Panc1 (cell line): ENCODE results near the gene NDUFV2. TPM values are rescaled to one million over a fixed set of nuclear protein-coding genes. Genes with fewer than 3 reads are reported as not detected.

ENCODE experiments used
- ATAC-seq: fragments of 200-7000 bp; cut with Tn5 transposase; 2 replicates; pipeline ENCODE4 v1.9.1; 2020; ENCODE audit warnings: mild to moderate bottlenecking, moderate library complexity
- BruUV-seq: library from RNA; stranded (reverse); fragments of 400-500 nt; replicated peaks from 2 replicates; lab custom pipeline; 2021; lab: Mats Ljungman, UMichigan
- CTCF ChIA-PET: fragments of 300-600 bp; sonication (Branson Sonifier 250); formaldehyde crosslinking; loops from one replicate; lab custom pipeline; 2022; ENCODE audit warnings: antibody characterized with exemption; lab: Charles Lee
- POLR2A ChIA-PET: fragments of 300-600 bp; sonication (Branson Sonifier 250); formaldehyde crosslinking; loops from one replicate; lab custom pipeline; 2022; ENCODE audit warnings: antibody characterized with exemption; lab: Charles Lee
- DNase-seq: peaks from one replicate; pipeline ENCODE4 v3.0.0-alpha.2; 2010; ENCODE audit warnings: low read depth, low spot score
- H3K27ac ChIP-seq: 2 replicates; pipeline ENCODE4 v1.5.1; 2011; ENCODE audit warnings: mild to moderate bottlenecking, low read length, inconsistent platforms
- H3K27me3 ChIP-seq: fragments of 200-500 bp; sonication (Bioruptor generic); 2 replicates; pipeline ENCODE4 v1.6.0; 2014; ENCODE audit warnings: low read length, inconsistent platforms; ENCODE audit not compliant: control insufficient read depth, insufficient read depth
- H3K36me3 ChIP-seq: fragments of 200-500 bp; sonication (Bioruptor generic); 2 replicates; pipeline ENCODE4 v1.5.1; 2014; ENCODE audit warnings: inconsistent platforms, mild to moderate bottlenecking, low read length, moderate library complexity; ENCODE audit not compliant: control insufficient read depth, insufficient read depth
- H3K4me1 ChIP-seq: 2 replicates; pipeline ENCODE4 v1.5.1; 2011; ENCODE audit warnings: inconsistent platforms, mild to moderate bottlenecking, low read length, moderate library complexity; ENCODE audit not compliant: control insufficient read depth, insufficient read depth
- H3K4me3 ChIP-seq, 2 experiments: 2 replicates each; pipeline ENCODE4 v1.5.1; 2011 to 2012; ENCODE audit warnings: low read depth in 2 of 2, low read length in 2 of 2, mild to moderate bottlenecking in 2 of 2, inconsistent platforms in 1 of 2, moderate library complexity in 1 of 2
- H3K9me3 ChIP-seq: fragments of 200-500 bp; sonication (Bioruptor generic); 2 replicates; pipeline ENCODE4 v1.5.1; 2014; ENCODE audit warnings: low read depth, mild to moderate bottlenecking, inconsistent platforms, low read length, moderate library complexity; ENCODE audit not compliant: control insufficient read depth, insufficient read depth
- POLR2AphosphoS5 ChIP-seq: IDR thresholded peaks from 2 replicates; pipeline ENCODE4 v1.6.1; 2012; ENCODE audit warnings: mild to moderate bottlenecking, low read depth, low read length, moderate library complexity
- SIN3A ChIP-seq: IDR thresholded peaks from 2 replicates; pipeline ENCODE4 v1.6.1; 2012; ENCODE audit warnings: low read depth, mild to moderate bottlenecking, low read length, moderate library complexity, borderline replicate concordance; ENCODE audit not compliant: insufficient read depth
- TCF7L2 ChIP-seq: IDR thresholded peaks from 2 replicates; pipeline ENCODE4 v1.6.1; 2011; ENCODE audit warnings: mild to moderate bottlenecking, low read depth, low read length, inconsistent platforms
- in situ Hi-C: cut with HindIII; loops from 2 replicates; pipeline ENCODE4 v1.10.0; 2016; ENCODE audit warnings: low sequenced_read_pairs, low pct_unique_long_range_greater_than_20kb
- intact Hi-C: fragments of 100-400 bp; cut with micrococcal nuclease; formaldehyde crosslinking; loops from one replicate; pipeline ENCODE4 v1.10.0; 2022; ENCODE audit not compliant: unreplicated experiment
- total RNA-seq: library from RNA; stranded (reverse); gene quantifications from one replicate; pipeline ENCODE4 v1.2.1, GENCODE V29; 2021; ENCODE audit not compliant: unreplicated experiment
- TF ChIP-seq, protein P1 (sequence below), 2 experiments: IDR thresholded peaks; 2 replicates each; pipeline ENCODE4 v1.6.1; 2011 to 2012; ENCODE audit warnings: low read depth in 2 of 2, control low read depth in 1 of 2, low read length in 1 of 2, mild to moderate bottlenecking in 1 of 2, moderate library complexity in 1 of 2; ENCODE audit not compliant: insufficient read depth in 1 of 2
- TF ChIP-seq, protein P2 (sequence below): fragments of 450-650 bp; IDR thresholded peaks from 2 replicates; pipeline ENCODE4 v1.5.1; 2017; ENCODE audit warnings: mild to moderate bottlenecking

Gene NDUFV2
- total RNA-seq, 1 experiment from 2014 or later: 157 TPM

DNA sequence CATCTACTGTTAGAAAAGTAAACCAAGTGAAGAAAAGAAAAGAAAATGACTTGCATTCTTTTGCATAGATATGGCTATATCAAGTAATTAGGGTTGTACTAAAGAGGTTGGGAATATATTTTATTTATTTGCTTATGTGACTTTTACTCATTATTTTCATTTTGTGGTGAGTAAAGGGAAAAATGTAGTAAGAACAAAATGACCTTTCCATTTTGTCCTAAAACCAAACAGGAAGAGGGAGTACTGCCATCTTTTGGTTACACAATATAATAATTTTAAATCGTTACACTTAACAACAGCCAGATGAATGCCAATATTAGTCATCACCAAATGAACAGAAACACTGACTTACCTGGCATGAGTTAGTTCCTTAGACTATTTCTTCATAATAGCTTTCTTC, 47.3 kb upstream of the NDUFV2 start:
- ChIA-PET CTCF (no interaction called here), POLR2A (no interaction called here)
- no peak overlapping the region for H3K4me3 ChIP-seq
- peak; percentile 22 for DNase-seq
- H3K27ac ChIP-seq: no peak overlapping the region
- intact Hi-C loops: no loop called here
- H3K9me3 ChIP-seq: peaks cover 4% of the 10 kb centered on the region; the same call in 1 of the 2 replicates
- H3K27me3 ChIP-seq: no peaks in the 10 kb centered on the region
- no peaks in the 10 kb centered on the region for H3K36me3 ChIP-seq
- in situ Hi-C loops: no loop called here
- peak; percentile 63 for ATAC-seq
- H3K4me1 ChIP-seq: peaks cover 6% of the 10 kb centered on the region; the same call in 1 of the 2 replicates
- TF ChIP-seq, protein P1, sequence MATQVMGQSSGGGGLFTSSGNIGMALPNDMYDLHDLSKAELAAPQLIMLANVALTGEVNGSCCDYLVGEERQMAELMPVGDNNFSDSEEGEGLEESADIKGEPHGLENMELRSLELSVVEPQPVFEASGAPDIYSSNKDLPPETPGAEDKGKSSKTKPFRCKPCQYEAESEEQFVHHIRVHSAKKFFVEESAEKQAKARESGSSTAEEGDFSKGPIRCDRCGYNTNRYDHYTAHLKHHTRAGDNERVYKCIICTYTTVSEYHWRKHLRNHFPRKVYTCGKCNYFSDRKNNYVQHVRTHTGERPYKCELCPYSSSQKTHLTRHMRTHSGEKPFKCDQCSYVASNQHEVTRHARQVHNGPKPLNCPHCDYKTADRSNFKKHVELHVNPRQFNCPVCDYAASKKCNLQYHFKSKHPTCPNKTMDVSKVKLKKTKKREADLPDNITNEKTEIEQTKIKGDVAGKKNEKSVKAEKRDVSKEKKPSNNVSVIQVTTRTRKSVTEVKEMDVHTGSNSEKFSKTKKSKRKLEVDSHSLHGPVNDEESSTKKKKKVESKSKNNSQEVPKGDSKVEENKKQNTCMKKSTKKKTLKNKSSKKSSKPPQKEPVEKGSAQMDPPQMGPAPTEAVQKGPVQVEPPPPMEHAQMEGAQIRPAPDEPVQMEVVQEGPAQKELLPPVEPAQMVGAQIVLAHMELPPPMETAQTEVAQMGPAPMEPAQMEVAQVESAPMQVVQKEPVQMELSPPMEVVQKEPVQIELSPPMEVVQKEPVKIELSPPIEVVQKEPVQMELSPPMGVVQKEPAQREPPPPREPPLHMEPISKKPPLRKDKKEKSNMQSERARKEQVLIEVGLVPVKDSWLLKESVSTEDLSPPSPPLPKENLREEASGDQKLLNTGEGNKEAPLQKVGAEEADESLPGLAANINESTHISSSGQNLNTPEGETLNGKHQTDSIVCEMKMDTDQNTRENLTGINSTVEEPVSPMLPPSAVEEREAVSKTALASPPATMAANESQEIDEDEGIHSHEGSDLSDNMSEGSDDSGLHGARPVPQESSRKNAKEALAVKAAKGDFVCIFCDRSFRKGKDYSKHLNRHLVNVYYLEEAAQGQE (IDR thresholded peaks at IDR 0.05; ENCODE audit: insufficient read depth in 1 of 2, low read depth in 2 of 2, low read length in 1 of 2): no peak
- BruUV-seq: no TSS peak

DNA sequence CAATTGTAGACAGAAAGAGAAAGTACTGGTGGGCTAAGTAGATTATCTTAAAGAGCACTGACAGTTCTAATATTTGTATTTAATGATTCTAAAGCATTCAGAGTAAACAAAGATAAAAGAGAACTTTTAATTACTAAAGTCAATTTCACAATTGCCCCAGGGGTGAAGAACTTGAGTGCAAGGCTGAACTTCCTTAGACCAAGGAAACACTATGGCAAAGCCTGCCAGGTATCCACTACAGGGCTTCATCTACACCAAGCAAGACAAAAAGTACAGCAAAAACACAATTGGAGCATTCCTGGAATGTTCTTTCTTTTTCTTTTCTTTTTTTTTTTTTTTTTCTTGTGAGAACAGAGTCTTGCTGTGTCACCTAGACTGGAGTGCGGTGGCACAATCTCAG, 46.9 kb upstream of the NDUFV2 start:
- intact Hi-C loops (no loop called here), in situ Hi-C loops (no loop called here)
- ATAC-seq (no peak), DNase-seq (no peak)
- no TSS peak for BruUV-seq
- Histone ChIP-seq H3K4me3 (no peak overlapping the region), H3K4me1 (peaks cover 6% of the 10 kb centered on the region; the same call in 1 of the 2 replicates), H3K27me3 (no peaks in the 10 kb centered on the region), H3K9me3 (peaks cover 4% of the 10 kb centered on the region; the same call in 1 of the 2 replicates), H3K36me3 (no peaks in the 10 kb centered on the region), H3K27ac (no peak overlapping the region)
- POLR2A ChIA-PET: interaction anchor here (0.7 kb wide), 1 partner anchor 414 kb away, joined by 13 read pairs; no protein-coding TSS in a partner anchor
- CTCF ChIA-PET: no interaction called here
- TF ChIP-seq, protein P1 (IDR thresholded peaks at IDR 0.05; ENCODE audit: insufficient read depth in 1 of 2, low read depth in 2 of 2, low read length in 1 of 2): no peak
- TF ChIP-seq, protein P2, sequence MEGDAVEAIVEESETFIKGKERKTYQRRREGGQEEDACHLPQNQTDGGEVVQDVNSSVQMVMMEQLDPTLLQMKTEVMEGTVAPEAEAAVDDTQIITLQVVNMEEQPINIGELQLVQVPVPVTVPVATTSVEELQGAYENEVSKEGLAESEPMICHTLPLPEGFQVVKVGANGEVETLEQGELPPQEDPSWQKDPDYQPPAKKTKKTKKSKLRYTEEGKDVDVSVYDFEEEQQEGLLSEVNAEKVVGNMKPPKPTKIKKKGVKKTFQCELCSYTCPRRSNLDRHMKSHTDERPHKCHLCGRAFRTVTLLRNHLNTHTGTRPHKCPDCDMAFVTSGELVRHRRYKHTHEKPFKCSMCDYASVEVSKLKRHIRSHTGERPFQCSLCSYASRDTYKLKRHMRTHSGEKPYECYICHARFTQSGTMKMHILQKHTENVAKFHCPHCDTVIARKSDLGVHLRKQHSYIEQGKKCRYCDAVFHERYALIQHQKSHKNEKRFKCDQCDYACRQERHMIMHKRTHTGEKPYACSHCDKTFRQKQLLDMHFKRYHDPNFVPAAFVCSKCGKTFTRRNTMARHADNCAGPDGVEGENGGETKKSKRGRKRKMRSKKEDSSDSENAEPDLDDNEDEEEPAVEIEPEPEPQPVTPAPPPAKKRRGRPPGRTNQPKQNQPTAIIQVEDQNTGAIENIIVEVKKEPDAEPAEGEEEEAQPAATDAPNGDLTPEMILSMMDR: no peak
- TF ChIP-seq TCF7L2 (no peak), SIN3A (no peak), POLR2AphosphoS5 (no peak)
